Neuronal stem cell (in vitro differentiated cells): ENCODE measurements around the gene FSTL4.

Experiments used
- DNase-seq: peaks from one replicate; pipeline ENCODE4 v3.0.0-alpha.2; 2013; ENCODE audit warnings: low spot score
- H2AFZ ChIP-seq: one replicate; pipeline ENCODE4 v1.6.1; 2013; ENCODE audit warnings: mild to moderate bottlenecking, low read length, inconsistent platforms
- H2AK5ac ChIP-seq: 2 replicates; pipeline ENCODE4 v1.6.1; 2013; ENCODE audit warnings: low read depth, mild to moderate bottlenecking, inconsistent platforms, low read length, moderate library complexity, mixed read lengths
- H2BK120ac ChIP-seq: 2 replicates; pipeline ENCODE4 v1.6.1; 2013; ENCODE audit warnings: low read depth, mild to moderate bottlenecking, inconsistent platforms, low read length, moderate library complexity, mixed read lengths
- H2BK12ac ChIP-seq: one replicate; pipeline ENCODE4 v1.6.1; 2013; ENCODE audit warnings: low read length, inconsistent platforms
- H2BK15ac ChIP-seq: 2 replicates; pipeline ENCODE4 v1.6.1; 2013; ENCODE audit warnings: mild to moderate bottlenecking, low read length, inconsistent platforms, mixed read lengths
- H2BK5ac ChIP-seq: one replicate; pipeline ENCODE4 v1.6.1; 2013; ENCODE audit warnings: inconsistent platforms, mild to moderate bottlenecking, low read length, moderate library complexity
- H3K14ac ChIP-seq: one replicate; pipeline ENCODE4 v1.6.1; 2013; ENCODE audit warnings: low read length, inconsistent platforms
- H3K18ac ChIP-seq: 2 replicates; pipeline ENCODE4 v1.6.1; 2013; ENCODE audit warnings: low read length, inconsistent platforms
- H3K23ac ChIP-seq: 2 replicates; pipeline ENCODE4 v1.6.1; 2013; ENCODE audit warnings: low read depth, mild to moderate bottlenecking, mixed read lengths, low read length, inconsistent platforms; ENCODE audit not compliant: poor library complexity
- H3K27ac ChIP-seq: replicated peaks from 3 replicates; pipeline ENCODE4 v1.5.1; 2013; ENCODE audit warnings: low read length, inconsistent platforms
- H3K27me3 ChIP-seq, 3 experiments: 2 replicates each; pipeline ENCODE4 v1.6.1; 2013; ENCODE audit warnings: low read length in 3 of 3, mild to moderate bottlenecking in 2 of 3, inconsistent platforms in 1 of 3, low read depth in 1 of 3, mixed read lengths in 1 of 3, moderate library complexity in 1 of 3; ENCODE audit not compliant: control insufficient read depth in 3 of 3, insufficient read depth in 3 of 3
- H3K36me3 ChIP-seq, 2 donors: replicated peaks in 1 of 2; 2 replicates each; pipeline ENCODE4 v1.6.1; 2013; ENCODE audit warnings: low read length in 2 of 2; ENCODE audit not compliant: control insufficient read depth in 2 of 2, insufficient read depth in 2 of 2
- H3K4ac ChIP-seq: 2 replicates; pipeline ENCODE4 v1.6.1; 2013; ENCODE audit warnings: inconsistent platforms, mild to moderate bottlenecking, low read length, moderate library complexity
- H3K4me1 ChIP-seq, 2 donors: 1 replicate in 1 of 2; 2 replicates in 1 of 2; pipeline ENCODE4 v1.6.1; 2013; ENCODE audit warnings: low read length in 2 of 2, low read depth in 1 of 2; ENCODE audit not compliant: control insufficient read depth in 2 of 2, insufficient read depth in 1 of 2
- H3K4me2 ChIP-seq: one replicate; pipeline ENCODE4 v1.6.1; 2013; ENCODE audit warnings: mild to moderate bottlenecking, low read length, inconsistent platforms; ENCODE audit not compliant: insufficient read depth, poor library complexity, severe bottlenecking
- H3K4me3 ChIP-seq, 2 donors: 2 replicates each; pipeline ENCODE4 v1.5.1; 2013; ENCODE audit warnings: low read length in 2 of 2, mild to moderate bottlenecking in 2 of 2, inconsistent platforms in 1 of 2, moderate library complexity in 1 of 2
- H3K79me1 ChIP-seq: one replicate; pipeline ENCODE4 v1.6.1; 2013; ENCODE audit warnings: low read depth, mild to moderate bottlenecking, inconsistent platforms, low read length, moderate library complexity
- H3K9ac ChIP-seq: one replicate; pipeline ENCODE4 v1.6.1; 2013; ENCODE audit warnings: mild to moderate bottlenecking, low read depth, low read length, inconsistent platforms; ENCODE audit not compliant: poor library complexity
- H3K9me3 ChIP-seq, 2 donors: replicated peaks in 1 of 2; 2 replicates each; pipeline versions ENCODE3 to v1.6.1; 2013; ENCODE audit warnings: low read length in 2 of 2, mild to moderate bottlenecking in 2 of 2, inconsistent platforms in 1 of 2, low read depth in 1 of 2, mixed read lengths in 1 of 2, moderate library complexity in 1 of 2; ENCODE audit not compliant: control insufficient read depth in 2 of 2, insufficient read depth in 1 of 2
- H4K8ac ChIP-seq: one replicate; pipeline ENCODE4 v1.6.1; 2013; ENCODE audit warnings: low read depth, mild to moderate bottlenecking, inconsistent platforms, low read length, moderate library complexity
- H4K91ac ChIP-seq: one replicate; pipeline ENCODE4 v1.6.1; 2013; ENCODE audit warnings: low read length, low read depth, mild to moderate bottlenecking, inconsistent platforms; ENCODE audit not compliant: poor library complexity
- WGBS, 2 donors: extraction: QIAGEN DNeasy Blood & Tissue Kit; methylation state at CpG; one replicate each; pipeline ENCODE4 v1.1.7; 2013; ENCODE audit warnings: missing lambda C conversion rate in 2 of 2, mixed read lengths in 1 of 2; ENCODE audit not compliant: insufficient read length in 2 of 2, insufficient replicate concordance in 1 of 2; ENCODE audit errors: extremely low coverage in 2 of 2; 5-methylcytosine and 5-hydroxymethylcytosine counted together

Gene FSTL4

GRCh38 chr5:133390416-133391353 is 221.7 kb downstream of the FSTL4 start:
- no CpG with 5 or more reads among the region's 10 CpGs for WGBS, 2 donors

GRCh38 chr5:133389066-133389590 is 223.2 kb downstream of the FSTL4 start:
- Histone ChIP-seq H3K9me3 (no peaks in the 10 kb centered on the region), H2BK12ac (no peak overlapping the region), H4K8ac (no peak overlapping the region), H3K79me1 (no peaks in the 10 kb centered on the region), H3K9ac (no peak overlapping the region), H2AK5ac (no peak overlapping the region), H3K23ac (no peak overlapping the region), H3K4me1 (peaks cover 0 to 7% of the 10 kb centered on the region in 2 donors), H3K27me3 (peaks cover 0 to 32% (median 0%) of the 10 kb centered on the region in 3 experiments), H3K27ac (no peak overlapping the region), H2BK120ac (no peak overlapping the region), H3K4ac (no peak overlapping the region), H2AFZ (no peak overlapping the region), H3K14ac (no peak overlapping the region), H3K4me3 (no peak overlapping the region), H4K91ac (no peak overlapping the region), H2BK5ac (no peak overlapping the region), H3K4me2 (no peak overlapping the region), H3K18ac (no peak overlapping the region), H2BK15ac (no peak overlapping the region), H3K36me3 (no peaks in the 10 kb centered on the region)
- DNase-seq, result no peak
- no CpG with 5 or more reads among the region's 4 CpGs for WGBS, 2 donors

More at GRCh38 chr5:133390416-133391353, 221.7 kb downstream of the FSTL4 start:
- H4K8ac ChIP-seq, result no peak overlapping the region
- H3K9me3 ChIP-seq, result no peaks in the 10 kb centered on the region
- no peak overlapping the region for H3K18ac ChIP-seq
- H3K4me1 ChIP-seq, result peaks cover 0 to 2% of the 10 kb centered on the region in 2 donors
- no peak overlapping the region for H2AFZ ChIP-seq
- H3K4ac ChIP-seq, result no peak overlapping the region
- H2BK12ac ChIP-seq, result no peak overlapping the region
- no peak for DNase-seq
- no peak overlapping the region for H3K9ac ChIP-seq
- no peak overlapping the region for H2BK120ac ChIP-seq
- no peak overlapping the region for H3K27ac ChIP-seq
- no peak overlapping the region for H3K4me2 ChIP-seq
- no peak overlapping the region for H3K23ac ChIP-seq
- peaks cover 0 to 21% (median 0%) of the 10 kb centered on the region in 3 experiments for H3K27me3 ChIP-seq
- no peak overlapping the region for H2BK15ac ChIP-seq
- no peak overlapping the region for H4K91ac ChIP-seq
- H2AK5ac ChIP-seq, result no peak overlapping the region
- H3K79me1 ChIP-seq, result no peaks in the 10 kb centered on the region
- no peaks in the 10 kb centered on the region for H3K36me3 ChIP-seq
- no peak overlapping the region for H3K4me3 ChIP-seq
- H2BK5ac ChIP-seq, result no peak overlapping the region
- no peak overlapping the region for H3K14ac ChIP-seq

GRCh38 chr5:133387621-133388020 is 224.7 kb downstream of the FSTL4 start:
- H3K23ac ChIP-seq, result no peak overlapping the region
- no peak overlapping the region for H4K8ac ChIP-seq
- H3K4me3 ChIP-seq, result no peak overlapping the region
- H3K27ac ChIP-seq, result no peak overlapping the region
- no peak overlapping the region for H3K18ac ChIP-seq
- no peaks in the 10 kb centered on the region for H3K79me1 ChIP-seq
- no peak for DNase-seq
- no peak overlapping the region for H3K9ac ChIP-seq
- no CpG with 5 or more reads among the region's 9 CpGs for WGBS, 2 donors
- H3K4me2 ChIP-seq, result no peak overlapping the region
- H2BK12ac ChIP-seq, result no peak overlapping the region
- no peak overlapping the region for H2BK15ac ChIP-seq
- no peak overlapping the region for H2BK120ac ChIP-seq
- H4K91ac ChIP-seq, result no peak overlapping the region
- H2BK5ac ChIP-seq, result no peak overlapping the region
- H3K4me1 ChIP-seq, result peaks cover 2 to 20% of the 10 kb centered on the region in 2 donors
- H2AK5ac ChIP-seq, result no peak overlapping the region
- no peak overlapping the region for H2AFZ ChIP-seq
- H3K9me3 ChIP-seq, result no peaks in the 10 kb centered on the region
- H3K14ac ChIP-seq, result no peak overlapping the region
- H3K4ac ChIP-seq, result no peak overlapping the region
- no peaks in the 10 kb centered on the region for H3K36me3 ChIP-seq
- H3K27me3 ChIP-seq, result peaks cover 0 to 43% (median 0%) of the 10 kb centered on the region in 3 experiments

- no peaks in the 10 kb centered on the region for H3K9me3 ChIP-seq
- no peak overlapping the region for H3K4me3 ChIP-seq
- H2BK12ac ChIP-seq, result no peak overlapping the region
- H4K91ac ChIP-seq, result no peak overlapping the region
- H3K27ac ChIP-seq, result no peak overlapping the region
- H3K14ac ChIP-seq, result no peak overlapping the region
- DNase-seq, result no peak
- no peaks in the 10 kb centered on the region for H3K79me1 ChIP-seq
- H3K27me3 ChIP-seq, result peaks cover 0 to 49% (median 0%) of the 10 kb centered on the region in 3 experiments
- no peak overlapping the region for H3K4me2 ChIP-seq
- no peak overlapping the region for H2BK15ac ChIP-seq
- H4K8ac ChIP-seq, result no peak overlapping the region
- H3K4ac ChIP-seq, result no peak overlapping the region
- H2BK5ac ChIP-seq, result no peak overlapping the region
- no peak overlapping the region for H3K9ac ChIP-seq
- no peaks in the 10 kb centered on the region for H3K36me3 ChIP-seq
- WGBS, 2 donors, result no CpG with 5 or more reads among the region's 4 CpGs
- no peak overlapping the region for H2AFZ ChIP-seq
- no peak overlapping the region for H3K18ac ChIP-seq
- H2BK120ac ChIP-seq, result no peak overlapping the region
- H3K23ac ChIP-seq, result no peak overlapping the region
- H3K4me1 ChIP-seq, result peaks cover 2 to 21% of the 10 kb centered on the region in 2 donors
- H2AK5ac ChIP-seq, result no peak overlapping the region
Measured at GRCh38 chr5:133387091-133387490, 225.2 kb downstream of the FSTL4 start.
